GM19397 (cell line): Measurements from ENCODE around the gene SLC13A5.

Source experiments
- ATAC-seq: cut with Tn5 transposase; IDR thresholded peaks from one replicate; pipeline ENCODE4 v1.9.1; 2021; ENCODE audit warnings: mild to moderate bottlenecking, moderate library complexity; ENCODE audit not compliant: unreplicated experiment

Gene SLC13A5

GRCh38 chr17:6639586-6640535 lies 73.3 kb downstream of the SLC13A5 start:
- no peak for ATAC-seq

GRCh38 chr17:6639014-6639585 lies 74.1 kb downstream of the SLC13A5 start:
- ATAC-seq, result no peak

- ATAC-seq, result no peak
Measured at GRCh38 chr17:6638046-6638908, 74.9 kb downstream of the SLC13A5 start.

GRCh38 chr17:6637458-6637840 lies 75.7 kb downstream of the SLC13A5 start:
- ATAC-seq, result no peak

- ATAC-seq, result no peak
Measured at GRCh38 chr17:6636616-6637457, 76.3 kb downstream of the SLC13A5 start.

GRCh38 chr17:6636105-6636504 lies 77.1 kb downstream of the SLC13A5 start:
- no peak for ATAC-seq
